HUES48 (cell line): ENCODE results near the gene DOCK3.
"Not testable (repeated sequence)": the region's sequence is repeated elsewhere in the genome, so short reads cannot be mapped to it uniquely, and the experiment has no call there.

ENCODE experiments used
- H3K27ac ChIP-seq: one replicate; pipeline ENCODE4 v1.7.0; 2013; ENCODE audit warnings: low read depth, low read length, inconsistent platforms
- H3K27me3 ChIP-seq: 2 replicates; pipeline ENCODE4 v1.6.1; 2013; ENCODE audit warnings: mild to moderate bottlenecking, low read length; ENCODE audit not compliant: control insufficient read depth, insufficient read depth
- H3K36me3 ChIP-seq: 2 replicates; pipeline ENCODE4 v1.6.1; 2013; ENCODE audit warnings: low read length; ENCODE audit not compliant: control insufficient read depth, insufficient read depth
- H3K4me1 ChIP-seq: 2 replicates; pipeline ENCODE4 v1.6.1; 2013; ENCODE audit warnings: mild to moderate bottlenecking, low read length; ENCODE audit not compliant: control insufficient read depth, insufficient read depth
- H3K4me3 ChIP-seq: 2 replicates; pipeline ENCODE4 v1.5.1; 2013; ENCODE audit warnings: mild to moderate bottlenecking, low read depth, low read length
- H3K9ac ChIP-seq: 2 replicates; pipeline ENCODE4 v1.6.1; 2013; ENCODE audit warnings: mild to moderate bottlenecking, low read depth, low read length, moderate library complexity
- H3K9me3 ChIP-seq: 2 replicates; pipeline ENCODE4 v1.6.1; 2013; ENCODE audit warnings: low read length; ENCODE audit not compliant: control insufficient read depth, insufficient read depth

The DOCK3 gene

GRCh38 chr3:51094838-51095237 is 420.1 kb downstream of the DOCK3 start:
- not testable (repeated sequence) for H3K9ac ChIP-seq, H3K27ac ChIP-seq, H3K9me3 ChIP-seq, H3K27me3 ChIP-seq, H3K4me3 ChIP-seq, H3K4me1 ChIP-seq
- peaks cover 11% of the 10 kb centered on the region for H3K36me3 ChIP-seq

- H3K9ac ChIP-seq: no peak overlapping the region
Measured at GRCh38 chr3:51099794-51100535, 425.2 kb downstream of the DOCK3 start.

GRCh38 chr3:51100536-51100851 is 425.8 kb downstream of the DOCK3 start:
- no peak overlapping the region for H3K4me3 ChIP-seq
- peaks cover 5% of the 10 kb centered on the region; the same call in 1 of the 2 replicates for H3K4me1 ChIP-seq
- H3K36me3 ChIP-seq: peaks cover 5% of the 10 kb centered on the region
- H3K27ac ChIP-seq: no peak overlapping the region
- H3K27me3 ChIP-seq: no peaks in the 10 kb centered on the region
- no peak overlapping the region for H3K9ac ChIP-seq
- H3K9me3 ChIP-seq: no peaks in the 10 kb centered on the region

More at GRCh38 chr3:51099794-51100535, 425.2 kb downstream of the DOCK3 start:
- Histone ChIP-seq H3K4me3 (no peak overlapping the region), H3K4me1 (peaks cover 5% of the 10 kb centered on the region; the same call in 1 of the 2 replicates), H3K27me3 (no peaks in the 10 kb centered on the region), H3K9me3 (no peaks in the 10 kb centered on the region), H3K27ac (no peak overlapping the region), H3K36me3 (no peaks in the 10 kb centered on the region)

GRCh38 chr3:51102396-51102795 is 427.7 kb downstream of the DOCK3 start:
- Histone ChIP-seq H3K9me3 (no peaks in the 10 kb centered on the region), H3K27me3 (no peaks in the 10 kb centered on the region), H3K9ac (no peak overlapping the region), H3K4me3 (no peak overlapping the region), H3K4me1 (peaks cover 5% of the 10 kb centered on the region; the same call in 1 of the 2 replicates), H3K36me3 (peaks cover 11% of the 10 kb centered on the region), H3K27ac (no peak overlapping the region)

GRCh38 chr3:51106242-51106876 is 431.6 kb downstream of the DOCK3 start:
- Histone ChIP-seq H3K27me3 (no peaks in the 10 kb centered on the region), H3K36me3 (peaks cover 11% of the 10 kb centered on the region), H3K9ac (no peak overlapping the region), H3K27ac (no peak overlapping the region), H3K4me1 (no peaks in the 10 kb centered on the region), H3K9me3 (0 out of 2 replicates have a peak, but pooled peaks cover 8% of the 10 kb centered on the region), H3K4me3 (no peak overlapping the region)

- Histone ChIP-seq H3K27ac (no peak overlapping the region), H3K4me3 (no peak overlapping the region)
Measured at GRCh38 chr3:51110586-51110985, 435.9 kb downstream of the DOCK3 start.

GRCh38 chr3:51122944-51123343 is 448.2 kb downstream of the DOCK3 start:
- no peaks in the 10 kb centered on the region for H3K4me1 ChIP-seq
- no peaks in the 10 kb centered on the region for H3K27me3 ChIP-seq
- H3K9me3 ChIP-seq: no peaks in the 10 kb centered on the region
- no peak overlapping the region for H3K9ac ChIP-seq
- H3K27ac ChIP-seq: no peak overlapping the region
- H3K36me3 ChIP-seq: no peaks in the 10 kb centered on the region
- H3K4me3 ChIP-seq: no peak overlapping the region

More at GRCh38 chr3:51110586-51110985, 435.9 kb downstream of the DOCK3 start:
- Histone ChIP-seq H3K36me3 (peaks cover 5% of the 10 kb centered on the region), H3K27me3 (no peaks in the 10 kb centered on the region), H3K9ac (no peak overlapping the region), H3K9me3 (0 out of 2 replicates have a peak, but pooled peaks cover 8% of the 10 kb centered on the region), H3K4me1 (no peaks in the 10 kb centered on the region)

GRCh38 chr3:51123531-51123930 is 448.8 kb downstream of the DOCK3 start:
- Histone ChIP-seq H3K4me3 (no peak overlapping the region), H3K9ac (no peak overlapping the region), H3K4me1 (no peaks in the 10 kb centered on the region), H3K9me3 (no peaks in the 10 kb centered on the region), H3K36me3 (no peaks in the 10 kb centered on the region), H3K27me3 (no peaks in the 10 kb centered on the region), H3K27ac (no peak overlapping the region)

- H3K4me1 ChIP-seq, H3K4me3 ChIP-seq, H3K36me3 ChIP-seq, H3K27ac ChIP-seq, H3K27me3 ChIP-seq, H3K9me3 ChIP-seq, H3K9ac ChIP-seq: not testable (repeated sequence)
Measured at GRCh38 chr3:51131607-51132006, 456.9 kb downstream of the DOCK3 start.

- Histone ChIP-seq H3K36me3 (no peaks in the 10 kb centered on the region), H3K27ac (no peak overlapping the region), H3K4me3 (no peak overlapping the region), H3K9me3 (no peaks in the 10 kb centered on the region), H3K9ac (no peak overlapping the region), H3K27me3 (no peaks in the 10 kb centered on the region), H3K4me1 (no peaks in the 10 kb centered on the region)
Measured at GRCh38 chr3:51137715-51138114, 463.0 kb downstream of the DOCK3 start.

GRCh38 chr3:51139616-51140015 is 464.9 kb downstream of the DOCK3 start:
- H3K27me3 ChIP-seq: no peaks in the 10 kb centered on the region
- no peak overlapping the region for H3K4me3 ChIP-seq
- no peak overlapping the region for H3K9ac ChIP-seq
- no peaks in the 10 kb centered on the region for H3K36me3 ChIP-seq
- no peak overlapping the region for H3K27ac ChIP-seq
- no peaks in the 10 kb centered on the region for H3K9me3 ChIP-seq
- H3K4me1 ChIP-seq: no peaks in the 10 kb centered on the region
